Measurements from ENCODE around the gene HSPB7. TPM values are rescaled to one million over a fixed set of nuclear protein-coding genes. Genes with fewer than 3 reads are reported as not detected.
"Not testable (repeated sequence)": the region's sequence is repeated elsewhere in the genome, so short reads cannot be mapped to it uniquely, and the experiment has no call there.

The HSPB7 gene
- total RNA-seq, 1 donor from 2014 or later, result not detected

DNA sequence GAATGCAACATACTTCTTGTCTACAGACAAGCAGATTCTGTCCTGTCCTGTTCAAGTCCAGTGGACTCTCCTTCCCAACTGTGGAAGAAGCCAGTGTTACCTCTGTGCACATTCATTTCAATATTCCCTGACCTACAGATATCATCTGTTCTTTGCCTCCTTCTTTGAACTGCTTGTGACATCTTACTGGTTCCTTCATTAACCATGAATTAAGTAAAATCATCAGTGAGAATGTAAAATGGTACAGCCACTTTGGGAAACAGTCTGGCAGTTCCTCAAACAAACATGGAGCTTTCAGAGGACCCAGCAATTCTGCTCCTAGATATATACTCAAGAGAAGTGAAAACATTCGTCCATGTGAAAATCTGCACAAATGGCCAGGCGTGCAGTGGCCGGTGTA lies 7.0 kb downstream of the HSPB7 start:
- intact Hi-C loops (cut with micrococcal nuclease), result loop anchor here (10.0 kb wide), 1 partner anchor 354 kb away; the partner anchor contains the start of gene SZRD1

DNA sequence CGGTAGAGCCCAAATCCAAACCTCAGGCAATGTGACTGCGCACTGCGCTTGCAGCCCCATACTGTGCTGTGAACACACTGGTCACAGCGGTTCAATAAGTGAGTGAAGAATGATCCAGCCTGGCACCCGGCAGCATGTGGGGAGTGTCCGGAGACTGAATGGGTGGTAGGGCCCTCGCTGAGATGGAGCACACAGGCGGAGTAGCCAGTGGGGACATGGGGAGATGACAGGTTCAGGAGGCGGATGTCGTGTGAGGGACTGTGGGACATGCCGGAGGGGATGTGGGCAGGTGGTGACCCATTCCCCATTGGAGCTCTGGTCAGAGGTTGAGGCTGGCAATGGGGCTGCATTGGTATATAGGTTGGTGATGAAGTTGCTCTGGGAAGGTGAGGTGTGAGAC lies 8.2 kb downstream of the HSPB7 start:
- intact Hi-C loops (cut with micrococcal nuclease), result loop anchor here (1.0 to 10.0 kb wide), 5 partner anchors 47 to 355 kb away; partner anchors contain the start of gene SZRD1

DNA sequence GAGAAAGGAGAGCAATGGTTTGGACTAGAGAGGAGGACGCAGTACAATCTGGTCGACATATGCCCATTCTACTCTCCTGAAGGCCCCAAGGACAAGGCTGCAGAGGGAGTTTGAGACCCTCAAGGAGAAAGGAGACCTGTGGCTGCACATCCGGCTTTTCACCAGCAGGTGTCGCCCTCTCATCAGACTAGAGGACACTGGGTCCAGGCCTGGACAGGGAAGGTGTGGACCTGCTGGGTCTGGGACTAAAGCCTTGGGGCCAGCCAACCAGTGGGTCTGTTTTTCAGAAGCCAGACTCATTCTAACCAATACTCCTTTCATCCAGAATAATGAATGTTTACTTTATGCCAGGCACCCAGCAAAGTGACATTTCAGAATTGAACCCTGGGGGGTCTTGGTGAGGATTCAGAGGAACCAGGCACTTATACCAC lies 8.8 kb downstream of the HSPB7 start:
- intact Hi-C loops (cut with micrococcal nuclease), result loop anchor here (1.0 to 2.0 kb wide), 4 partner anchors 47 to 235 kb away; no protein-coding TSS in a partner anchor

- intact Hi-C loops (cut with micrococcal nuclease), result loop anchor here (1.0 to 2.0 kb wide), 3 partner anchors 71 to 216 kb away; no protein-coding TSS in a partner anchor
These were observed 10.0 kb downstream of the HSPB7 start for GRCh38 chr1:16007671-16008341.

DNA sequence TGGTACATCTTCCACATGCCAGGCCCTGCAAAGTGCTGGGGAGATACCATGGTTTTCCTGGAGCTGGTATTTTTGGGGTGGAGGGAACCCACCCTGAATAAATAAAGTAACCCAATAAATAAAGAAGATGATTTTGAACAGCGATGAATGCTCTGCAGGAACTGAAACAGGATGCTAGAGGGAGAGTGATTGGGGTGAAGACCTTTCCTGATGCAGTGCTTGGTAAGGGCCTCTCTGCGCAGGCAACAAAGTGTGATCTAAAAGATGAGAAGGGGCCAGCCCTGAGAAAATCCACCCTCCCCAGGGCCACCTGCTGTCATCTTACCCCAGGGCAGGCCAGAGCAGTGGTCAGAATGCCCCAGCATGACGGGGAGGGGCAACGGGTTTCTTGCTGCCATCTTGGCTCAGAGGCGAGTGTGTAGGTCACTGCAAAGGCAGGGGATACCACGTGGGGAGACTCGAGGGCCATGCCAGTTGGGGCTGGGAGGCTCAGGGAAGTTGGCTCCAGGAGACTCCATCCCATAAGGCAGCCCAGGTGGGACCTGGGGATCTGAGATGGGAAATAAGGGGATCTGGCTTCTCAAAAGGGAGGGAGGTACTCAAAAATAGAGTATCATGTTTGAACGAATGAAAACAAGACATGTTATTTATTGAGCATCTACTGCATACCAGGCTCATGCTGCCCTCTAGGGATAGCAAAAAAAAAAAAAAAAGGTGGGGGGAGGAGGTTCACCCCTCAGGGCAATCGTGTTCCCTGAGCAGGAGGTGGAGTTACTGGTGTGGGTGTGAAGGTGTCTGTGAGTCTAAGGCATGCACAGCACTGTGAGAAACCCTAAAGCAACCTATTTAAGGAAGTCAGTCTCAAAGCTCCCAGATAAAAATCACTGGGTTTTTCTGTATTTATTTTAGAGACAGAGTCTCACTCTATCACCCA lies 11.0 kb downstream of the HSPB7 start:
- intact Hi-C loops (cut with micrococcal nuclease), result loop anchor here (1.0 to 2.0 kb wide), 2 partner anchors 192 to 215 kb away; no protein-coding TSS in a partner anchor

- intact Hi-C loops (cut with micrococcal nuclease), result loop anchor here (2.0 kb wide), 1 partner anchor 191 kb away; no protein-coding TSS in a partner anchor
These were observed 11.8 kb downstream of the HSPB7 start for GRCh38 chr1:16006010-16006409.

GRCh38 chr1:16005597-16005996 lies 12.2 kb downstream of the HSPB7 start:
- intact Hi-C loops (cut with micrococcal nuclease), result no loop called here

GRCh38 chr1:16001274-16001673 lies 16.6 kb downstream of the HSPB7 start:
- intact Hi-C loops (cut with micrococcal nuclease), result not testable (repeated sequence)

- intact Hi-C loops (cut with micrococcal nuclease), result no loop called here
These were observed 18.9 kb downstream of the HSPB7 start for GRCh38 chr1:15998929-15999328.

- intact Hi-C loops (cut with micrococcal nuclease), result no loop called here
These were observed 20.1 kb downstream of the HSPB7 start for GRCh38 chr1:15997637-15998280.

DNA sequence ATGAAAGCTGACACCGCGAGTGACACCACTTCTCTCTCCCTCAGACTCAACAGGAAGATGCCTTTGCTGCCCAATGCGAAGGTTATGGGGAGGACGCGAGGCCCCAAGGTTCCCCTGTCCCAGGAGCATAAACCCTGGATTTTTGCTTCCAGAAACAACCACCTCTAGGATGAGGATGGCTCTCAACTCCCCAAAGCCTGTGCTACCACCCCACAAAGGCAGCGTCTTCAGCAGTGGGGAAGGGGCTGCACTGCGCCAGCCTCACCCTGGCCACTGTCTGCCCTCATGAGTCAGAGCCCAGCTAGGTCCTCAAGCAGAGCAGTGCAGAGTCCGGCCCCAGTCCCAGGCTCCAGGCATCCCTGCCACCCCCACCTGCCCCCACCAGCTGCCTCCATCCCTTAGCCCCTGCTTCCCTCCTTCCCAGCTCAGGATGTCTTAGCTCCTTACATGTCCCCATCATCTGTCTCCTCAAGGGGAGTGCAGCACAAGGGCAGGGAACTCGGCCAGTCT lies 20.7 kb downstream of the HSPB7 start:
- intact Hi-C loops (cut with micrococcal nuclease), result no loop called here

DNA sequence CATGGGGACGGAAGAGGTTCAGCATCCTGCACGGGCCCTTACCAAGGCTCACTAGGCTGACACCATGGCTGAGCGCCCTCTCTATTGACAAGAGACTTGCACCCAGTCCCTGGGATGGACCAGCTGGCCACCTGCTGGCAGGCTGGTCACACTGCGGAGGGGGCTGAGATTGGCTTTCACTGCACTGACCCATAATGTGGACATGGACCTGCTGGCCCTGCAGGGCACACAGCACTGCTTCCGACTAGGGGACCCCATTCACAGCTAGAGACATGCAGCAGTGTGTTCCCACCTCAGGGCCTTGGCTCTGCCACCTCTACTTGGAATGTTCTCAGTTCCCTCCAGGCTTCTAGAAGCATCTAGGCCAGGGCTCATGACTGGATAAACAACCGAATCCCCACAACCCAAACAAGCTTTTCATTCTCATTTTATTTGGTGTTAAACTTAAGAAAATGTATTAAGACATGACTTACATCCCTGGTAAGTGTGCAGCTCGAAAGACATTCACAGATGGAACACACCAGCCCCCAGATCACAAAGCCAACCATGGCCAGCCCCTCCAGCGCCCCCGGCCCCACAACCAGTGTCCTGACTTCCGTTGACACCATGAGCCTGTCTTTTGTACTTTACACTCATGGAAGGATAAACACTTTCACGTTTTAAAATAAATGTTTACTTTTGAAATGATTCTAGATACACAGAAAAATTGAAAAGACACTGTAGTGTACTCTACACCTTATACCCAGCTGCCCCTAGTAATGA lies 23.1 kb downstream of the HSPB7 start:
- intact Hi-C loops (cut with micrococcal nuclease), result loop anchor here (1.0 kb wide), 2 partner anchors 179 to 202 kb away; no protein-coding TSS in a partner anchor

DNA sequence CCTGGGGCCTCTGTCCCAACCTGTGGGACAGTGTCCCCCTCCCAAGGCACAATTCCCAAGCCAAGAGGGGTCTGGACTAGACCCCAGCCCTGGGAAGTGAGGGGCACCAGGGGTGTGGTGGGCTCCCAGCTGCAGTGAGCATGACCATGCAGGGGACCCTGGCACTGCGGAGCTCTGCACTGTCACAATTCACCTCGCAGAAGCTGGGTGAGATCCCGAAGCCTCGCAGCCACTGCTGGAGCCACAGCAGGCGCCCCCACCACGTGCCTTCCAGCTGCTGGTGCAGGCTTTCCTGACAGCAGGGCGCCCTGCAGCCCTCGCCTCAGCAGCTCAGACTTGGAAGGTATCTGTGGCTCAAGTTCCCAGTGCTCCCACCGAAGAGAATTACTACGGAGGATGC lies 23.8 kb downstream of the HSPB7 start:
- intact Hi-C loops (cut with micrococcal nuclease), result loop anchor here (1.0 kb wide), 2 partner anchors 179 to 202 kb away; no protein-coding TSS in a partner anchor

GRCh38 chr1:15993666-15994065 lies 24.2 kb downstream of the HSPB7 start:
- intact Hi-C loops (cut with micrococcal nuclease), result loop anchor here (1.0 kb wide), 2 partner anchors 178 to 201 kb away; no protein-coding TSS in a partner anchor

GRCh38 chr1:15992582-15993500 lies 25.0 kb downstream of the HSPB7 start:
- intact Hi-C loops (cut with micrococcal nuclease), result no loop called here

DNA sequence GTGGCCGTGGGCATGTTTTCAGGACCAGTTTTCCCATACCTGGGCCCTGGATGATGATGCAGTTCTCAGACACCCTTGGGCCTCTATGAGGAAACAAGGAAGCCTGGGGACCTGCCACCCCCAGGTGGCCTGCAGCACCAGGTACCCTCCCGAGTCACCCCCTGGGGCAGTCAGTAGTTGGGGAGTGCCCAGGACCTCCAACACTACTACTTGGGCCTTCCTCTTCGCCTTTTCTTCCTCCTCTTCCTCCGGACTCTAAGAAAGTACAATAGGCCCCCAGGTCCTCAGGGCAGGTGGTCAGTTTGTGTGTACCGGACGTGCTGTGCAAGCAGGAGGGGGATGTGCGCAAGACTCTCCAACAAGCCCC lies 25.7 kb downstream of the HSPB7 start:
- intact Hi-C loops (cut with micrococcal nuclease), result no loop called here

DNA sequence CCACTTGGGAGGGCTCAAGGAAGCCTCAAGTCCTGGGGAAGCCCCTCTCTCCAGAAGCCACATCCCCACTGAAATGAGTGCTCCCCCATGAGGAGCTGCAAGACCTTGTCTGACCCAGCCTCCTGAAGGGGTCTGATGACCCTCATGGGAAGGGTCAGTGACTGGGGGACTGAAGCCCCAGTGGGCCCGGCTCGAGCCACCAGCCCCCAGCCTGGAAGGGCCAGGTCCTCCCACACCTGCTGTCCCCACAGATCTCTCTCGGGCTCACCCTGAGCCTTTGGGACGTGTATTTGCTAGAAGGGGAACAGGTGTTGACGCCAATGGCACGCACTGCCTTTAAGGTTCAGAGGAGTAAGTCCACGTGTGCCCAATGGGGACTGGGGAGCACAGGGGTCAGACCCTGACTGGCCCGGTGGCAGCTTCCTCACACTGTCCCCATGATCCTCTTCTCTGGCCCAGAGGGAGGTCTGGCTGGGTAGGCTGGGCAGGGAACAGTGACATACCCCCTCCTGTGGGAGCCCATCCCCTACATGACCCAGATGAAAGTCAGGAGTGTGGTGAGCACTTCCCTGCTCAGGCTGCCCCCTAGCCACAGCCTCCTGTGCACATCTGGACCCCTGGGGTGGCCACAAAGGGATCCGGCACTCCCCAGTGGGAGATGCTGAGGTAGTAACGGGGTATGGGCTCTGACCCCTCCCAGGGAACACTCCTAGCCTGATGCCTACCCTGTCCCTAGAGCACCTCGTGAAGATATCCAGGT lies 26.2 kb downstream of the HSPB7 start:
- intact Hi-C loops (cut with micrococcal nuclease), result no loop called here

- intact Hi-C loops (cut with micrococcal nuclease), result no loop called here
These were observed 28.1 kb downstream of the HSPB7 start for GRCh38 chr1:15989776-15990175.

Data from T-helper 1 cell treated with Interleukin-12 subunit alpha and Interleukin-12 subunit beta and Interleukin-4 antibody, amounts not matched to agents 30 ng/mL and 1 ng/mL, for 36 hours (primary cell).